DOHH2 (cell line): ENCODE results near the gene SLIT1.
A peak's percentile ranks its signal among the peaks of the same experiment; 100 is the strongest.

Experiments
- H3F3A ChIP-seq: fragments of 200-600 bp; sonication (generic), shearing (Covaris generic); 2 replicates; pipeline ENCODE4 v1.6.0; 2016; ENCODE audit warnings: antibody characterized with exemption, mild to moderate bottlenecking; ENCODE audit not compliant: control insufficient read depth, insufficient read depth
- H3K27ac ChIP-seq: fragments of 200-600 bp; sonication (generic); 2 replicates; pipeline ENCODE4 v1.5.1; 2014; ENCODE audit warnings: low read depth, mild to moderate bottlenecking, low read length, moderate library complexity
- H3K27me3 ChIP-seq: fragments of 200-600 bp; sonication (generic); 2 replicates; pipeline ENCODE4 v1.6.1; 2014; ENCODE audit warnings: mild to moderate bottlenecking, low read length, mixed read lengths; ENCODE audit not compliant: control insufficient read depth
- H3K36me3 ChIP-seq: fragments of 200-600 bp; sonication (generic); 2 replicates; pipeline ENCODE4 v1.6.1; 2014; ENCODE audit warnings: mild to moderate bottlenecking, low read length, moderate library complexity, mixed read lengths; ENCODE audit not compliant: control insufficient read depth
- H3K4me1 ChIP-seq: fragments of 200-600 bp; sonication (generic); 2 replicates; pipeline ENCODE4 v1.6.1; 2014; ENCODE audit warnings: mild to moderate bottlenecking, low read length, mixed read lengths; ENCODE audit not compliant: control insufficient read depth
- H3K4me2 ChIP-seq: fragments of 200-600 bp; sonication (generic); 2 replicates; pipeline ENCODE4 v1.6.0; 2014; ENCODE audit warnings: mild to moderate bottlenecking, low read length, moderate library complexity
- H3K4me3 ChIP-seq: fragments of 200-600 bp; sonication (generic); 2 replicates; pipeline ENCODE4 v1.5.1; 2014; ENCODE audit warnings: mild to moderate bottlenecking, low read length, mixed read lengths
- H3K79me2 ChIP-seq: fragments of 200-600 bp; sonication (generic); 2 replicates; pipeline ENCODE4 v1.6.1; 2014; ENCODE audit warnings: mild to moderate bottlenecking, low read length, mixed read lengths; ENCODE audit not compliant: control insufficient read depth
- H3K9me2 ChIP-seq: fragments of 200-600 bp; sonication (generic); replicated peaks from 2 replicates; pipeline ENCODE4 v1.6.1; 2014; ENCODE audit warnings: mild to moderate bottlenecking, low read length, mixed read lengths; ENCODE audit not compliant: control insufficient read depth
- H3K9me3 ChIP-seq: fragments of 200-600 bp; sonication (generic); 2 replicates; pipeline ENCODE4 v1.6.1; 2014; ENCODE audit warnings: antibody characterized with exemption, low read length, mixed read lengths; ENCODE audit not compliant: control insufficient read depth, insufficient read depth
- H4K20me1 ChIP-seq: fragments of 200-600 bp; sonication (generic); 2 replicates; pipeline ENCODE4 v1.6.0; 2014; ENCODE audit warnings: low read depth, mild to moderate bottlenecking, antibody characterized with exemption, low read length, moderate library complexity; ENCODE audit not compliant: control insufficient read depth, insufficient read depth
- CTCF ChIP-seq: fragments of 200-600 bp; sonication (generic); IDR thresholded peaks from one replicate; pipeline ENCODE4 v1.5.1; 2014; ENCODE audit warnings: antibody characterized with exemption, mild to moderate bottlenecking, low read depth, low read length; ENCODE audit not compliant: poor library complexity, severe bottlenecking
- EZH2phosphoT487 ChIP-seq: fragments of 200-600 bp; sonication (generic); IDR thresholded peaks from 2 replicates; pipeline ENCODE4 v1.6.1; 2017; ENCODE audit warnings: borderline replicate concordance, mild to moderate bottlenecking, antibody characterized with exemption, low read length, moderate library complexity, mixed read lengths

The SLIT1 gene

DNA sequence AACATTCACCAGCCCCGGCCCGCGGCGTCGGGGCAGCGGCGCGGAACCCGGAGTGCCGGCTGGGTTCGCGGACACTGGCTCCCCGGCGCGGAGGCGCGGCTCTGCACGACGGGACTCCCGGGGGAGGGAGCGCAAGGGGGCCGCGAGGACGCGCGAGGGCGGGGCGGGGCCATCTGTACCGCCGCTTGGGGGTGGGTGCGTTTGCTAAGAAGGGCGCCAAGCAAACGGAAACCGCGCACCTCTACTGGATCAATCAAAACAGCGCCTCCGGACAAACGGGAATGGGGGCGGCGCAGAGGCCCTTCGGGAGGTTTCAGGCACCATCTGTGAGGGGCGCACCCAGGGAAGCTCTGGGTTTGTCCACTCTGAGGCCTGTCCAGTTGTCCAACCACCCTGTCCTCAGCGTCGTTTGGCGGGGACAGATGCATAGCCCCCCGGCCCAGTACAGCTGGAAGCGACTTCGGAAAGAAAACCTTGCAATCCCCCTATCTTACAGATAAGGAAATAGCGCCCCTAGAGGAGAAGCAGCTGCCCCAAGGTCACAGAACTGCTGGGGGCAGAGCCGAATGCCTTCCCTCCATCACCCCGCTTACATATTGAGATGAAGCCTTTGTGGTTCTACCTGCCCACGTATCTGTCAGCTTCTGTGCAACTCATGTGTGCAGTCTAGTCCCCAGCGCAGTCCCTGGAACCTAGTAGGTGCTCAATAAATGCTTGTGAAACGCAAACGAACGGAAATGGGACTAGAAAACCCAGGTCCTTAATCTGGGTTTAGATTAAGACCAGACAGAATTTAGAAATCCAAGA lies 10.7 kb upstream of the SLIT1 start:
- Histone ChIP-seq H3F3A (peaks cover 20% of the 10 kb centered on the region), H3K4me3 (peak overlapping the region; percentile 68), H3K4me2 (peak overlapping the region; percentile 78), H3K27me3 (peaks cover 40% of the 10 kb centered on the region), H3K36me3 (no peaks in the 10 kb centered on the region), H3K9me3 (no peaks in the 10 kb centered on the region), H4K20me1 (no peaks in the 10 kb centered on the region), H3K4me1 (peaks cover 42% of the 10 kb centered on the region), H3K27ac (no peak overlapping the region), H3K79me2 (no peaks in the 10 kb centered on the region), H3K9me2 (no peaks in the 10 kb centered on the region)
- TF ChIP-seq EZH2phosphoT487, result no peak; the same call in 1 of the 2 replicates
- TF ChIP-seq CTCF, result peak; percentile 89

- Histone ChIP-seq H3K36me3 (no peaks in the 10 kb centered on the region), H3K4me3 (peak overlapping the region; percentile 68), H3K9me3 (no peaks in the 10 kb centered on the region), H3K79me2 (no peaks in the 10 kb centered on the region), H3K4me2 (peak overlapping the region; percentile 78), H3K27ac (no peak overlapping the region), H3K4me1 (peaks cover 35% of the 10 kb centered on the region), H3F3A (peaks cover 20% of the 10 kb centered on the region), H3K9me2 (no peaks in the 10 kb centered on the region), H3K27me3 (peaks cover 40% of the 10 kb centered on the region), H4K20me1 (no peaks in the 10 kb centered on the region)
- TF ChIP-seq CTCF (no peak), EZH2phosphoT487 (no peak)
Observed at GRCh38 chr10:97195706-97196222, 10.0 kb upstream of the SLIT1 start.

GRCh38 chr10:97192952-97193435 lies 7.2 kb upstream of the SLIT1 start:
- Histone ChIP-seq H3F3A (peaks cover 8% of the 10 kb centered on the region), H3K79me2 (no peaks in the 10 kb centered on the region), H3K9me3 (no peaks in the 10 kb centered on the region), H3K4me2 (no peak overlapping the region), H3K36me3 (no peaks in the 10 kb centered on the region), H3K9me2 (no peaks in the 10 kb centered on the region), H3K27me3 (peaks cover 63% of the 10 kb centered on the region), H3K4me1 (peaks cover 12% of the 10 kb centered on the region), H3K27ac (no peak overlapping the region), H4K20me1 (no peaks in the 10 kb centered on the region), H3K4me3 (no peak overlapping the region)
- TF ChIP-seq CTCF (no peak), EZH2phosphoT487 (no peak)
